Activated CD4-positive, alpha-beta T cell treated with anti-CD3 and anti-CD28 coated beads, Interleukin-2, amount 10 ng/mL, durations not matched to agents 24 days and 14 days (primary cell): ENCODE data around the gene CACNA2D4. TPM values are rescaled to one million over a fixed set of nuclear protein-coding genes. Genes with fewer than 3 reads are reported as not detected.
"Not testable (repeated sequence)": the region's sequence is repeated elsewhere in the genome, so short reads cannot be mapped to it uniquely, and the experiment has no call there.

Experiments
- DNase-seq: peaks from one replicate; pipeline ENCODE4 v3.0.0; 2022
- H3K27ac Mint-ChIP-seq: one replicate; pipeline ENCODE4 v1.8.0; 2022; ENCODE audit warnings: mild to moderate bottlenecking, mixed read lengths
- H3K27me3 Mint-ChIP-seq: one replicate; pipeline ENCODE4 v1.8.0; 2022; ENCODE audit warnings: mixed read lengths
- H3K36me3 Mint-ChIP-seq: one replicate; pipeline ENCODE4 v1.8.0; 2022; ENCODE audit warnings: low read depth, mild to moderate bottlenecking, mixed read lengths
- H3K4me1 Mint-ChIP-seq: one replicate; pipeline ENCODE4 v1.8.0; 2021; ENCODE audit warnings: mixed read lengths
- H3K4me3 Mint-ChIP-seq: one replicate; pipeline ENCODE4 v1.8.0; 2022; ENCODE audit warnings: mild to moderate bottlenecking, moderate library complexity, mixed read lengths
- H3K9me3 Mint-ChIP-seq: one replicate; pipeline ENCODE4 v1.8.0; 2021; ENCODE audit warnings: mixed read lengths
- intact Hi-C: fragments of 100-400 bp; cut with micrococcal nuclease; formaldehyde crosslinking; loops from one replicate; pipeline ENCODE4 v1.15.1; 2023
- total RNA-seq: library from RNA; stranded (reverse); gene quantifications from 2 replicates; pipeline ENCODE4 v1.2.3, GENCODE V29; 2022

CACNA2D4 gene
- total RNA-seq, 1 donor from 2014 or later = 6.8 TPM

DNA sequence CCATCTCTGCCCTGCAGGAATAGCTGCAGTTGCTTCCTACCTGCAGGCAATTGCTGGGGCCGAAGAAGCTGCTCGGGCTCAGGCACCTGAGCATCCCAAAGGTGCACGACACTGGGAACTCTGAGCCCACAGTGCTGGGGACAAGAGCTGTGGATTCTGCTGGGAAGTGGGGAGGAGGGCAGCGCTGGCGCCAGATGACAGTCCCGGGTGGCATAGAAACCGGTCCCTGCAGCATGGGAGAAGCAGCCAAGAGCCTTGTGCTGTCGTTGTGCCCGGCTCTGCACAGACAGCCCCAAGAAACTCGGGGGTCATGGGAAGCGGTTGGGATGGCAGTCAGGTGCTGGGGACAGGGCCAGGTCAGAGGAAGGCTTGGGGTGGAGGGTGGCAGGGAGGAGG lies 97.6 kb downstream of the CACNA2D4 start:
- Mint-ChIP-seq H3K9me3 (no peaks in the 10 kb centered on the region), H3K36me3 (no peaks in the 10 kb centered on the region), H3K4me1 (peaks cover 3% of the 10 kb centered on the region), H3K27ac (no peak overlapping the region), H3K27me3 (peaks cover 31% of the 10 kb centered on the region), H3K4me3 (no peak overlapping the region)
- no peak for DNase-seq
- intact Hi-C loops = no loop called here

DNA sequence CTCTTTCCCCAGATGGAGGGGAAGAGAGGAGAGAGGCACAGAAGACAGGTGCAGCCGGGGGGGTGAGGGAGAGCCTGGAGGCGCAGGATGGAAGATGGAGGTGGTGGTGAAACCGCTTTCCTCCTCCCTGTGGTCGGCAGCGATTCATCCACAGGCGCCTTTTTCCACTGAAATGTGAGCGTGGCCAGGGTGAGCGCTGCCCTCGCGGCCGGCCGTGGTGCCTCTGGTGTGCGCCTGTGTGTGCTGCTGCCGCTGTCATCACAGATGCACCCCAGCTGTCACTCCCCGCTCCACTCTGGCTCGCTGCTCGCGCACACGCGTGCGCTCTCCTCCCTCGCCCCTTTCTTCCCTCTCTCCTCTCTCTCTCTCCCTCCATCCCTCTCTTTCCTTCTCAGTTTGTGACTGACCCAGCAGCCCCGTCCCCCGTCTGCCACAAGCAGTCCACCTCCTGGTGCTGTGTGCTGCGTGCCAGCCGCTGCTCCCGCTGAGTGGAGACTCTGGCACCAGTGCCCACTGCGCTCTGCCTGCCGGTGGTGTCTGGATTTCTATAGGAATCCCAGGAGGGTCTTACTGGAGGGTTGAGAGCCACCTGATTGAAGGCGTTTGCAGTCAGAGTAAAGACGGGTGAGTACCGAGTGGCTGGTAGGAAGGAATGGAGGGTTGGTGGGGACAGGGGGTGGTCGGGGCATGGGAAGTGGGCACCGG lies 98.1 kb downstream of the CACNA2D4 start, which contains the start of gene LRTM2:
Gene LRTM2, plus strand, starts transcription at position 375 of the 705 bp plus-strand sequence. CDS start 7,584 bp downstream, outside the sequence.
- H3K4me3 Mint-ChIP-seq = peak within 1 kb of the TSS; percentile 36
- intact Hi-C loops = no loop called here
- H3K4me1 Mint-ChIP-seq = peaks cover 3% of the 10 kb centered on the region
- peaks cover 31% of the 10 kb centered on the region for H3K27me3 Mint-ChIP-seq
- no peak within 1 kb of the TSS for H3K27ac Mint-ChIP-seq
- no peaks in the 10 kb centered on the region for H3K9me3 Mint-ChIP-seq
- DNase-seq = no peak
- H3K36me3 Mint-ChIP-seq = no peaks in the 10 kb centered on the region

DNA sequence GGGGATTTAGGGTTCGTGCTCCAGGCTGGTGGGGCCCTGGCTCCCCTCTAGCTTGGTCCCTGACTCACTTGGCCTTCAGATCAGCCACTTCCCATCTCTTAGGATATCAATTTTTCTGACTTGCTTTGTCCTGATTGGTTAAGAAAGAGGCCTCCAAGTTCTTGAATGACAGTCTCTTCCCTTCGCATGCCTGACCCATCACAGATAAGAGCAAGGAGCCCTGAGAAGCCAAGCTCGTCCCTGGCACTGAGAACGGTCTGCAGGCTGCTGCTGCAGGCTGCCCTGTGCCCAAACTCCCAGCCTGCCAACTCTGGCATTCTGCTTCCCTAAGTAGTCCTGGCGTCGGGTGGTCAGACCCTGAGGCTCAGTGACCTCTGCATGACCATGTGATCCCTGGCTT lies 98.9 kb downstream of the CACNA2D4 start:
- Mint-ChIP-seq H3K27me3 (peaks cover 31% of the 10 kb centered on the region), H3K9me3 (no peaks in the 10 kb centered on the region), H3K27ac (no peak overlapping the region), H3K4me3 (no peak overlapping the region), H3K36me3 (no peaks in the 10 kb centered on the region), H3K4me1 (peaks cover 3% of the 10 kb centered on the region)
- intact Hi-C loops = no loop called here
- no peak for DNase-seq

DNA sequence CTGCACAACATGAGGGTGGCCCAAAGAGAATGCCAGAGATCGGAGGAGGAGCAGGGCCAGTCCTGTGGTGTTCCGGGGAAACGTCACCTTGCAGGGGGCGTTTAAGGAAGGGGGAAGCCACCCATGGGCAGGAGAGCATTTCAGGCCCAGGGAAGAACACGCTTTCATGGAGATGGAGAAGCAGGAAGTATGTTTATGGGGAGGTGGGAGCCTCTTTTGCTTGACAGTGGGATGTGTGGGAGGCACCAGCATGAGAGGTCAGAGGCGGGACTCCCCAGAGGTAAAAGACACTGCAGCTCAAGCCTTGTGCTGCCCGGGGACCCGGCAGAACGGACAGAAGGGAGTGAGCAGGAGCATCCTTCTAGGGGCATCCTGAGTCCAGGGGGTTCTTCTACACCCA lies 99.4 kb downstream of the CACNA2D4 start:
- H3K27me3 Mint-ChIP-seq = peaks cover 31% of the 10 kb centered on the region
- no peaks in the 10 kb centered on the region for H3K36me3 Mint-ChIP-seq
- H3K4me3 Mint-ChIP-seq = no peak overlapping the region
- intact Hi-C loops = no loop called here
- H3K9me3 Mint-ChIP-seq = no peaks in the 10 kb centered on the region
- no peak for DNase-seq
- no peak overlapping the region for H3K27ac Mint-ChIP-seq
- H3K4me1 Mint-ChIP-seq = peaks cover 3% of the 10 kb centered on the region

DNA sequence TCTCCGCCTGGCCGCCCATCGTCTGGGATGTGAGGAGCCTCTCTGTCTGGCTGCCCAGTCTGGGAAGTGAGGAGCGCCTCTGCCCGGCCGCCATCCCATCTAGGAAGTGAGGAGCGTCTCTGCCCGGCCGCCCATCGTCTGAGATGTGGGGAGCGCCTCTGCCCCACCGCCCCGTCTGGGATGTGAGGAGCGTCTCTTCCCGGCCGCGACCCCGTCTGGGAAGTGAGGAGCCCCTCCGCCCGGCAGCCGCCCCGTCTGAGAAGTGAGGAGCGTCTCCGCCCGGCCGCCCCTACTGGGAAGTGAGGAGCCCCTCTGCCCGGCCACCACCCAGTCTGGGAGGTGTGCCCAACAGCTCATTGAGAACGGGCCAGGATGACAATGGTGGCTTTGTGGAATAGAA lies 100.5 kb downstream of the CACNA2D4 start:
- DNase-seq, intact Hi-C loops, H3K4me3 Mint-ChIP-seq: not testable (repeated sequence)

DNA sequence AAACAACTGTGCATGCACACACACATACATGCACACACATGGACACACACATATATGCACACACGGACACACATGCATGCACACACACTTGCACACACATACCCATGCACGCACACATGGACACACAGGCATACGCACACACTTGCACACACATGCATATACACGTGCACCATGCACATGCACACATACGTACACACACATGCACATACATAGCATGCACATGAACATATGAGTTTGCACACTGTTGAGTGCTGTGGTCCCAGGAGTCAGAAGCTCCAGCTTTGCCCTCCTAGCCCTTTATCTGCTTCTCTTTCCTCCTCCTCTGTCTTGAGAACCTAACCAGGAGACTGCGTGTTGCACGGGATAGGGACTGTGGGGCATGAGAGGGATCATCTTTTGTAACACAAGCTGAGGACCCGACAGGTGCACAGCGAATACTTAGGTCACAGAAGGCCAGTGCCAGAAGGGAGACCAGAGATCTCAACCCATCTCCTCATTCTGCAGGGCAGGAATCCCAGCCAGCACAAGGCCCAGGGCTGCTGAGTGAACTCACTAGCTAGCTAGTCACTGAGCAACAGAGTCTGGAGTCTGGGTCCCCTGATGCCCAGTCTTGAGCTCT lies 101.6 kb downstream of the CACNA2D4 start:
- Mint-ChIP-seq H3K4me1 (peaks cover 4% of the 10 kb centered on the region), H3K9me3 (no peaks in the 10 kb centered on the region), H3K4me3 (no peak overlapping the region)

More for the DNA sequence above, 100.5 kb downstream of the CACNA2D4 start:
- not testable (repeated sequence) for H3K27ac Mint-ChIP-seq, H3K4me1 Mint-ChIP-seq, H3K9me3 Mint-ChIP-seq, H3K36me3 Mint-ChIP-seq
- H3K27me3 Mint-ChIP-seq = peaks cover 29% of the 10 kb centered on the region

DNA sequence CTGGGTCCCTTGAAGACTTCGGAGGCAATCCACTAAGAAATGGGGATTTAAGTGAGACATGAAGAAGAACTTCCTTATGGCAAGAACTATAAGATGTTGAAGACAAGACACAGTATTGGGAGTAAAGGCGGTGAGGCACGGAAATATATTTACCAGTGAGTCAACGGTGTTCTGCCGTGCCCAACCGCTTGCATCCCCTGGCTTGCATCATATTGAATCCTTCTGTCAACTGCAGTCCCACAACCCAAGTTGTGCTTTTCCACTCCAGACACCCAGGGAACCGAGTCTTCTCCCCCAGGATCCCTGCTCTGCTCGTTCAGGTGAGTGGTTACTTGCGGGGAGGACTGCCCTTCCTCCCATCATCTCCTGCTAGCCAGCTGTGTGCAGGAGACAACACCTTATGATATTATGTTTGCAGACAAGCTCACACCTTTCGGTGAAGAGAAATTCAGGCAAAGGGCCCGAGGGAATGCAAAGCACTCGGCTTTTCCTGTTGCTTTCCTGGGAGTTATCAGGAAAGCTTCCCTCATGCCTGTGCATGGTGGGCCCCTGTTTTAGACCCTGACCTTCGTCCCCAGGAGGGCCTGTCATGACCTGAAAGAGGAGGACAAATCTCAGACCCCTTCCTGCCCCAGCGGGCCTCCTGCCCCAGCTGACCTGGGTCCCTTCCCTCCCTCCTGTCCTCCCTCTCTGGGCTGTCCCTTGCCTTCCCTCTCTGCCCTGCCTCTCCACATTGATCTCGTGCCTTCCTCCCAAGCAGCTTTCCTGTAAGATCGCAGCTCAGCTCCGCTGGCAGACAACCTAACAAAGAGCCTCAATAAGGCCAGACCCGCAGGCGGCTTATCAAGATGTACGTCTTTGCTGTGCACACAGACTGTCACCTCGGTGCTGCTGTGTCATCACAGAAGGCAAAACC lies 102.4 kb downstream of the CACNA2D4 start:
- no peaks in the 10 kb centered on the region for H3K36me3 Mint-ChIP-seq
- H3K4me3 Mint-ChIP-seq = no peak overlapping the region
- H3K27ac Mint-ChIP-seq = no peak overlapping the region
- DNase-seq = no peak
- H3K4me1 Mint-ChIP-seq = peaks cover 4% of the 10 kb centered on the region
- no peaks in the 10 kb centered on the region for H3K9me3 Mint-ChIP-seq
- intact Hi-C loops = no loop called here
- peaks cover 24% of the 10 kb centered on the region for H3K27me3 Mint-ChIP-seq

More for the DNA sequence above, 101.6 kb downstream of the CACNA2D4 start:
- intact Hi-C loops = no loop called here
- Mint-ChIP-seq H3K36me3 (no peaks in the 10 kb centered on the region), H3K27me3 (peaks cover 26% of the 10 kb centered on the region), H3K27ac (no peak overlapping the region)
- no peak for DNase-seq

DNA sequence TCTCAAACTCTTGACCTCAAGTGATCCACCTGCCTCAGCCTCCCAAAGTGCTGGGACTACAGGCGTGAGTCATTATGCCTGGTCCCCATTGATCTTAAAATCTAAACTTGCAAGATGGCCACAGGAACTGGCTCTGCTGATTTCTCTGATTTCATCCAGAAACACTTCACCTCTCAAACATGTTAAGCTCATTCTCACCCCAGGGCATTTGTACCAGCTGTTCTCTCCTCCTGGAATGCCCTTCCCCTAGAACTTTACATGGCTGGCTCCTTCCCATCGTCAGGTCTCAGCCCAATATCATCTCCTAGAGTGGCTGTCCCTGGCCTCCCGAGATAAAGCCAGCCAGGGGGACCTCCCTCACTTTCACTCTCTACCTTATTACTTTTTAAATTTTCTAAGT lies 103.3 kb downstream of the CACNA2D4 start:
- Mint-ChIP-seq H3K27me3 (peaks cover 15% of the 10 kb centered on the region), H3K4me1 (peaks cover 1% of the 10 kb centered on the region), H3K27ac (no peak overlapping the region), H3K36me3 (no peaks in the 10 kb centered on the region), H3K4me3 (no peak overlapping the region), H3K9me3 (no peaks in the 10 kb centered on the region)
- intact Hi-C loops = no loop called here
- DNase-seq = no peak

DNA sequence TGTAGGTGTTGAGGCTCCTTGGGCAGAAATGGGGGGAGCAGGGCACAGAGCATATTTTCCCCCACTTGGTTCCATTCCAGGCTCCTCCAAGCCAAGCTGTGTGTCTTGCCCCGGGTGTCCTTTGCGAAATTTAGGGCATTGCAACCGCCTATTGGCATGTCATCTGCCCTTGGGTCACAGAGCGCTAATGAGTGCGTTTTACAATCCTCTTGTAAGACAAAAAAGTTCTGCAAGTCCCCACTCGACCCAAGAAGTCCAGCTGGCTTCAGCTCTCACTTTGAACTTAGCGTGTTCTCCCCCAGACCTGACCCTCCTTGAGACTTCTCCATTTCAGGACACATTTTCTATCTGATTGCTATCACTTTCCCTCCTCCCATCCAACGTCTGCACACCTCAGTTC lies 104.2 kb downstream of the CACNA2D4 start:
- H3K27ac Mint-ChIP-seq = no peak overlapping the region
- peaks cover 1% of the 10 kb centered on the region for H3K4me1 Mint-ChIP-seq
- no peak for DNase-seq
- H3K4me3 Mint-ChIP-seq = no peak overlapping the region
- intact Hi-C loops = no loop called here
- no peaks in the 10 kb centered on the region for H3K36me3 Mint-ChIP-seq
- H3K27me3 Mint-ChIP-seq = peaks cover 7% of the 10 kb centered on the region
- no peaks in the 10 kb centered on the region for H3K9me3 Mint-ChIP-seq

DNA sequence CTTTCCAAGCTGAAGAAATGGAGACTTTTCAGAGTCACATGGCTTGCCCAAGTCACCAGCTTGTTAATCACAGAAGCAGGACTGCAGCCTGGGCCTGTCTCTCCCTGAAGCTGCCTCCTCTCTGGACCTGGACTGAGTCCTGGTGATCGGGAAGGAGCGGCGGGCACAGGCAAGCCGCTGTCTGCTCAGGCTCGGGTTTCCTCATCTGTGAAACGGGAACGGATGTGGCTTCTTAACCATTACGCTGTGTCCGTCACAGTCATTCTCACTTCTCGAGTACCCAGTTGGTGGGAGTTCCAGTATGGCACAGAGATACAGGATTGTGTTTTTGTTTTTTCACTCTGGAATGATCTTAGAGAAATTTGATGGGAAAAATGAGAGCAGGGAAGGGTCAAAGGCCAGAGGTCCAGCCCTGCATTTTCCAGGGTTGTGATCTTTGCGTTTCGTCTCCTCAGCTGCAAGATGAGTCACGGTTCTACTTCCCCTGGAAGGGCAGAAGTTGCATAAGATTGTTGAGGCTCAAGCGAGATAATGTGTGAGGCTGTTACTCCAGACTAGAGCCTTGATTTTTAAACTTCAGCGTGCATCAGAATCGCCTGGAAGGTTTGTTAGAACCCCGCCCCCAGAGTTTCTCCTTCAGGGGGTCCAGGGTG lies 105.7 kb downstream of the CACNA2D4 start:
- Mint-ChIP-seq H3K27ac (no peak overlapping the region), H3K27me3 (peaks cover 3% of the 10 kb centered on the region), H3K9me3 (no peaks in the 10 kb centered on the region), H3K36me3 (no peaks in the 10 kb centered on the region), H3K4me3 (no peak overlapping the region), H3K4me1 (peaks cover 1% of the 10 kb centered on the region)
- no peak for DNase-seq
- intact Hi-C loops = no loop called here

DNA sequence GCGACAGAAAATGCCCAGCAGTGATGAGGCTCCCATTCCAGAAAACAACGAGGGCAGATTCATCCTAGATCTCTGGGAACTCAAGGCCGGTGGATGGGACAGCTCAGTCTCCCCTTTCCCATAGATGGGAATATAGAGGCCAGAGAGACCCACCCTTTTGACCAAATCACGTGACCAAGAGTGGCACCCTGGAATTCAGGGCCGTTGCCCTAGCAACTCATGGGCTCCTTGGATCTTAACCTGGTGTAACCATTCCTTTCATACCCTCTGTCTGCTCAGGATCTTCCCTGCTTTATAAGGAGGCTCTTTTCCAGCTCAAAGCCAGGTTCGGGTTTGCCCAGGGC lies 106.5 kb downstream of the CACNA2D4 start:
- Mint-ChIP-seq H3K27ac (peak overlapping the region; percentile 78), H3K27me3 (peaks cover 3% of the 10 kb centered on the region), H3K9me3 (no peaks in the 10 kb centered on the region), H3K36me3 (no peaks in the 10 kb centered on the region), H3K4me1 (peaks cover 1% of the 10 kb centered on the region), H3K4me3 (peak overlapping the region; percentile 63)
- intact Hi-C loops = no loop called here
- DNase-seq = no peak

DNA sequence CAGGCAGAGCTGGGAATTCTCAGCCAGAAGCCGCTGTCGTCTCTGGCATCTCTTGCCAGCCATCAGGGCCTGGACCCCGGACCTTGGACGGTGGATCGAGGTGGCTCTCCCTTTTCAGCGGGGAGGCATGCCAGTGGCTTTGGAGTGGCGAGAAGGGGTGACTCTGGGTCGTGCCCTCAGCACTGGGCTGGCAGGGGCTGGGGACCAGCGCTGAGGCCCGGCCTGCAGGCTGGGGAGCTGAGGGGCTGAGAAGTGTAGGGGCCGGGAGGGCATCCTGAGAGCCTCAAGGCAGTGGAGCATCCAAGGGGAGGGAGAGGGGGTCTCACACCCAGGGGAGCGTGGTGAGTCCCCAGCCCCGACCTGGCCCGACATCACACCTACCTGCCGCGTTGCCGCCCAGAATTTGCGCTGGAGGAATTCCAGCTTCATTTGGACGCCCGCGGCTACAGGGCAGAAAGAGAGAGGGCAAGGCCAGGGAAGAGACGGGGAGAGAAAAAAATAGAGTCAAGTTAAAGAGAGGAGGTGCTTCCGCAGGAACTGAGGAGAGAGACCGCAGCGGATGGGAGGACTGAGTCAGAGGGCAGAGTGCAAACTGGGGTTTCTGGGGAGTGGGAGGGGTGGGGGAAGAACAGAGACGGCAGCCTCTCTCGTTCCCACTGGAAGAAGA lies 107.0 kb downstream of the CACNA2D4 start:
- peak overlapping the region; percentile 78 for H3K27ac Mint-ChIP-seq
- no peaks in the 10 kb centered on the region for H3K36me3 Mint-ChIP-seq
- peaks cover 1% of the 10 kb centered on the region for H3K4me1 Mint-ChIP-seq
- intact Hi-C loops = no loop called here
- H3K27me3 Mint-ChIP-seq = peaks cover under 1% of the 10 kb centered on the region
- H3K4me3 Mint-ChIP-seq = peak overlapping the region; percentile 63
- no peaks in the 10 kb centered on the region for H3K9me3 Mint-ChIP-seq
- DNase-seq = peak; percentile 74

DNA sequence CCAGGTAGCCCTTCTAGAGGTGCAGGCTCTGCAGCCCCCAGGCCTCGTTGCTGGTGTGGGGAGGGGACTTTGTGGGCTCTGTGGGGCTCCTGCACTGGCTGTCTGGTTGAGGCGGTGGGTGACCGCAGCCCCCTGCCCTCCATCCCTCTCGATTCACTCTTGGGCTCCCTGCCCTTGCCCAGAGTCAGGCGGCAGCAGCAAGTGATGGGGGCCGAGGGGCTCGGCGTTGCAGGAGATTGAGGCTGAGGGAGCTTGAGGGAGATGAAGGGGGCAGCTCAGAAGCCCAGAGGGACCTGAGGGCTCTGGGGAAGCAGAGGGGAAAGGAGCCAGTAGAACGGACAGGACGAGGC lies 107.5 kb downstream of the CACNA2D4 start:
- Mint-ChIP-seq H3K4me3 (peak overlapping the region; percentile 63), H3K27ac (peak overlapping the region; percentile 78), H3K4me1 (peaks cover 1% of the 10 kb centered on the region), H3K36me3 (no peaks in the 10 kb centered on the region), H3K27me3 (no peaks in the 10 kb centered on the region), H3K9me3 (no peaks in the 10 kb centered on the region)
- intact Hi-C loops = no loop called here
- DNase-seq = no peak
